Measurements from ENCODE around the gene ZHX3.
A peak's percentile ranks its signal among the peaks of the same experiment; 100 is the strongest.

Gene ZHX3

DNA sequence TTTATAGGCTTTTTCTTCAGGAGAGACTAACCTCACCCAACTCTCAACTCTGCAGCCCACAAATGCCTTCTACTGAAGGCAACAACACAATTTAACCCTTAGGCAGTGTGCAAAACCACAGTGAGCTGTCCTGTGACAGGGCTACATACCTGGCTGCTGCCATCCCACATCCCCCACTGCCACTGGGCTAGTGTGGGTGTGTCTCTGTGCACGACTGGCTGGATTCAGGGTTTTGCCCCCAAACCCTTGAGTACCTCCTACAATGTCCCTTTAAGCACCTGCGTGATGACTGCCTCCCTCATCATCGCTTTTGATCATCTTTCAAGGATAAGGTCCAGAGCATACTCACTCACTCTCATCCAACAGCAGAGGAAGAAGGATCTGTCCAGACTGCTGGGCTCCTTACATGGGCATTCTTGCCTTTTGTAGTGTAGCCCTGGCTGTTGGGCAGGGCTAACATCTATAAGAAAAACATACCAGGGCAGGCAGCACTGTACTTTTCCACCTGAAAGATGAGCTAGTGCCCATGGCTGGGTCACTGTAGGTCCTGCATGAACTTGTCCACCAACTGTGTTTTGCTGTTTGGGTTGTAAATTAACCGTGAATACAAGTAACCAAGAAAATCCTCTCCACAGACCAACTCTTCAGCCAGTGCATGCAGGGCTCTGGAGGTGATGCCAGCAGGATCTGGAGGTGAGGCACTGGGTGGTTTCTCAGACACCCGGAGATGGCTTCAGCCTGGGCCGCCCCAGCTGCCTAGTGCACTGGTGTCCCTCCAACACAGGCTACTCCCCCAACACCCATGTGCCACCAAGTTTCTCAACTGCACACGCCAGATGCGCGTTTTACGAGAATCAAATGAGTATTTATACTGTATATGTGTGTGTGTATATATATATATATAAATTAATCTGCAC is 135.0 kb downstream of the ZHX3 start:
- DNase-seq, result no peak

DNA sequence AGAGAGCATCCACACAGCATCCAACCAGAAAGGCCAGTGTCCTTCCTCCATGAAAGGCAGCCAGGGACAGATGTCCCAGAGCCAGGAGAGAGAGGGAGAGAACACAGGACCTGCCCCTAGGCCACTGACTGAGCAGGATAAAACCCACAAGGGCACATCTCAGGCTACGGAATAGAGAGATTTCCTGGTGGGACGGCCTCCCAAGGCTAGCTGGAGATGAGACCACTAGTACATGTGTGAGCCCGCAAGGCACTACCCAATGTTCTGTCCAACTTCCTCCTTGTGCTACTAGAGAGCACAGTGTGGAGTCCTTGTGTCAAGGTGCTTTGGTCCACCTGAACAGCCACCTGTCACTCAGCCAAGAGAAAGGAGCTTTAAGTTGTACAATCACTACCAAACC is 136.0 kb downstream of the ZHX3 start:
- DNase-seq, result no peak

DNA sequence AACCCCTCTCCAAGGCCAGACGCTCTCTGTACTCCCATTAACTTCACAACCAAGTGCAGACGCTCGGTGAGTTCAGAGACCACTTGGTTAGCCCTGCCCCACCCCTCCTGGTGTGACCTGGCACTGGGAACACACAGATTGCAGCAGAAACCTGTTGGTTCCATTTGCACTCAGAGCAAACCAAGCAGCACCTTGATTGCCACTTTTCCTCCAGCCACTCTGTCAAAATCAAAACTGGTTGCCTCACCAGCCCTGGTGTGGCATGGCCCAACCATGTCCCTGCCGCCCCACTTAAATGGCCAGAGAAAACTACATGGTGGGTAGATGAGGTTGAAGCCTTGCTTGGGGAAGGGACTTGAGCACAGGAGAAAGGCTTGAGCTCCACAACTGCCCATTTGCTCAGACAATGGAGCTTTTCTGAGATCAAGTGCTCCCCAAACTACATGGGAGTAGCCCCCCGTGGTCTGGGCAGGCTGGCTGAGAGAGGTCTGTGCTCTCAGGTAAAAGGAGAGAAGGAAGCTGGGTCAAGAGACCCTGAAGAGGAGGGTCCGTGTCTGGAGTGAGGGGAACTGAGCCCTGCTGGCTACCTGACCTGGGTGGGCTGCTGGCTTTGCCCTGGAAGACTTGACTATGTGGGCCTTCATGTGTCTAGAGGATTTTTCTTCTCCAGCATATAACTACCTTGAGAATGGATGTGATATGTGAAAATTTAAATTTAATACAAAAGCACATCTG is 136.8 kb downstream of the ZHX3 start:
- no peak for DNase-seq

DNA sequence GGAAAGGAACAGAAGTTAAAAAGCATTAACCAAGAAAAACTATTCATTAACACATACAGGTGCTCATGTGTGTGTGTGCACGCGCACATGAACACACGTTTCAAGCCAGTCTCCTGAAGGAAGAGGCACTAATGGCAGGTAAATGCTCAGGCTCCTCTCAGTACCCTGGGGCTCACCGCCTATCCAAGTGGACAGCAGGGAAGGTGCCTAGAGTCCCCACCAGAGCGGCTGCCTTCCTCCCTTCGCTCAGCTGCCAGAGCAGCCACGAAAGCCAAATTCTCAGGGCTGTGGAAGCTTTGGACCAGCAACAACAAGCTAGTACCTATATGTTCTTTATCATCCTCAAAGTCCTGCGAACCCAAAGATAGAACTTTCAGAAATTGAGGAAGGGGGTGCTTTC is 137.6 kb downstream of the ZHX3 start:
- no peak for DNase-seq

DNA sequence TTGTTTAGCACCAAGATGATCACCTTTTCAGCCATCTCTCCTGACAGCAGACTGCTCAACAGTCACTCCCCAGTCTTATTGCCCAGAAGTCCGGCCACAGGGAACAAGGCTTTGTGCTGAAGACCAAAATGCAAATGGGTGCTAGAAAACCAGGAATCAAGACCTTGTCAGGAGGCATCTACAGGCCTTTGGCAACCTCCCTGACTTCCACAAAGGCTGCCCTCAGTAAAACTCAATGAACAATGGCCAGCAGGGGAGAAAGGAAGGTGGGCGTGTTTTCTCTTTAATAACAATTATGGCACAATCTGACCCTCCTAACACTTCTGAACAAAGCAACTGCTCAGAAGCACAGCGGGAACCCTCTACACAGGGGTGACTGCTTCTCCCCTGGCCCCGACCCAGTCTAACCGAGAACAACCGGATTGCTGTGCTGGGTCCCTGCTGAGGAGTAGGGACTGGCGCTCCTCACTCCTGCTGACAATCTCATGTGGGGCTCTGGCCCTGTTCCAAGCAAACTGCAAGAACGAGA is 138.6 kb downstream of the ZHX3 start:
- no peak for DNase-seq

DNA sequence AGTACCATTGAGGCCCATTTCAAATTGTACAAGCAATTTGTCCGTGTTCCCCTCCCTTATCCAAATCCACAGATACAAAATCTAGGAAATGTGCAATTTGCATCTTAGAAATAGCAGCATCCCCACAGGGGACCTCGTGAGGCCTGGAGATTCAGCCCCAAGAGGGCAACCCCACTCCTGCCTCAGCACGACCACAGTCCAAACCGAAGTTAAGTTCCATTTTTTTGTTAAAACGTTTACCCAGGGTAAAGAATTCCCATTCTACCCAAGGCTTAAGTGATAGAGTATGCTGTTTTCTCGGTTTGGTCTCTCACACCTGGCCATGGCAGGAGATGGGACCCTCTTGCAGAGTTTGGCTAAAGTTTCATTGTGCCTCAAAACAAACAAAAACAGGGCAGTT is 139.0 kb downstream of the ZHX3 start:
- no peak for DNase-seq

DNA sequence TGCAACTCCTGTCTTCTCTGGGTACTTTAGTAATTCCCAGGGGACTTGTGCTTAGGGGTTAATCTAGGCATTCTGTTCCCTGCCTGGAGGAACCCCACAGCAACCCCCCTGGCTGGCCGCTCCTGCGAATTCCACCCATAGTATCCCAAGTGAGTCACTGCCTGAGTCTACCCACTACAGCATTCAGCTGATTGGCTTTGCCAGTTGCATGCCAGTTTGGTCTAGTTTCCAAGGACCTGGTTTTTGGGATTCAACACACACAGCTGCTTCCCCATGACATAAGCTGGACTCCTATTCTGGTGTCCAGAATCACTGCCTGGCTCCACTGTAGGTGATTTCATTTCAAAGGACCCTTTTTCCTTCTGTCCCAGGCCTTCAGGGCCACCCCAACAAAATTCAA is 139.9 kb downstream of the ZHX3 start:
- no peak for DNase-seq

DNA sequence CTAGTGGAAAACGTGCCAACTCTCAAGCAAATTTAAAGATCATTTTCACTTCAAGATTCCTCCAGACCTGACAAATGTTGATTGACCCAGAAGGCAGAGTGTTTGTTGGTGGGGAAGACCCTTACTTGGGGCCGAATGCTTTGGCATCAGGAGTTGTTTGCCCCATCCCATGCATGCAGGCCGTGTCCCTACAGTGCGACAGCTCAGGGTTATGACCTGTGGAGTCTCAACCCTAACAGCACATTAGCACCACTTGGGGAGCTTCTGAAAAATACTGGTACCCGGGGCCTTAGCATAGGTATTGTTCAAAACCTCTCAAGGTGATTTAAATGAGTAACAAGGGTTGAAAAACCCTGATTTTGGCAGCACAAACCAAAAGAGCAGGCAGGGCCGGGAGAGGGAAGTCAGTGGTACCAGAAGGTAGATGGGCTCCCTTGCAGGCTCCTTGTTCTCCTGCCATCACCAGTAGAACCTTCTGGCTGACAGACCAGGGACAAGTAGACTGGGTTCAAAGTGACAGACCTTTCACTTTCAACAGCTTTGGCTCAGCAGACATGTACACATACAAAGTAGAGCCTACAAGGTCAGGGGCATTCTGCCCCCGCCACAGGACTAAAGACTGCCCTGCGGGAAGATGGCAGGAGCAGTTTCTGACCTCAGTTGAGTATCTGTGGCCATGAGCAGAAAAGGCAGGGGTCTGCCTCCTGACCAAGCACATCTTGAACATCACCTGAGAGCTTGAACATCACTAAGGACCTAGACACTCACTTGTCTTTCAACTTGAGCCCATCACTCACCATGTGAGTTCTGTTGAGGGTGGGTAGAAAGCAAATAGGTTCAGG is 140.6 kb downstream of the ZHX3 start:
- DNase-seq, result no peak

DNA sequence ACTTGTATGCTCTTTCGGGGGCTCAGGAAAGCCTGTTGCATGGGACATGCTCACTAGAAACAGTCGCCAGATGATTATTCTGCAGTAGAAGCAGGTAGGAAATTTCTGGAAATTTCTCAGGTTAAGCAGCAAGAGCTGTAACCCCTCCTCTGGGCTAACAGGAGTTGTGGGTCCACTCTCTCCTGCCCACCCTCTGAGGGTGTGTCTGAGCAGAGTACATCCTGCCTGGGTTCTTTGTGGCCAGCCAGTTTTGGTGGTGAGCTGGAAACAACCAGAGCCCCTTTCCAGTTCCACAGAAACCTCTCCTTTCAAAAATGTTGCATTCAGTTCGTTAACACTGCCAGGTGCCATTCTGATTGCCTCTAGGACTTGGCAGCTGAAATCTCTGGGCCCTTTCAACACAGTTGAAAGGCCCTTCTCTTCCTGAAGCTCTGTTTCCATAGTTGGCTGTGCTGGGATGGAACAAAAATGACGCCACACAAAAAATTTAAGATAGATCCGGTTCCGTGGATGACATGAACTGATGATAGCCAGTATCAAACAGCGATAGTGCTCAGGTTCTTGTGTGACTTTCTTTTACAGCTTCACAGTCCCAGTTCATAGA is 141.7 kb downstream of the ZHX3 start:
- no peak for DNase-seq

DNA sequence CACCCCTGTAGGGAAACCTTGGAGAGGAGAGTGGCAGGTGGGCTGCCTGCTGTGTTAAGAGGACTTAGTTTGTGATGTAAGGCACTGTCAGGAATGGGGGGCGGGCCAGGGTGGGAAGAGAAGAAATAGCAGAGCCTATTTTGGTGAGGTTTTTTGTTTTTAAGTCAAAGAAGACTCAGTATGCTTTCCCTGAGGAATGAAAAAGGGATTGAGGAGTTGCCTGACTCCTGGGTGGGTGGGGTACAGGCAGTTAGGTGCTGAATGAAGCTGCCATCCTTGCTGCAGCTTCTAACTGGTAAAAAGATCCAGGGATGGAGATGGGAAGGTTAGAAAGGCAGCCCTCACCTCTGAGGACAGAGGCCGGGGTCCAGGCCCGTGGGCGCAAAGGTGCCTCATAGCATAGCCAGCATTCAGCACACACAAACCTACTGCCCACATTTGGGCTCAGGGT is 142.3 kb downstream of the ZHX3 start:
- no peak for DNase-seq

DNA sequence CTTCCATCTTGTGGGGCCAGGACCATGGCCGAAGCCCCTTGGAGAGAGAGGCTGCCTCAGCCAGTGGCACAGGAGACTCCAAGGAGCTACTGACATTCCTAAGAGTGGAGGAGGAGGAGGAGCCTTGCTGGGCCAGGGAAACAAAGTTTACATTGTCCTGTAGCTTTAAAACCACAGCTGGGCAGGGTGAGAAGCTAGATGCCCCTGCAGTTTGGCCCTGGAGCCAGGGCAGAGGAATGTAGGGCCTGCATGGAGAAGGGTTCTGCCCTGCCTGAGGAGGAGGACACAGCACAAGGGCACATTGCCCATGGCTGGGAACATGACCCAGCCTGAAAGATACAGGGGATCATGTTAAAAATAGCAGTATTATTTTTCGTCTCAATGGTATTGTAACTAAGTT is 142.7 kb downstream of the ZHX3 start:
- DNase-seq, result no peak

DNA sequence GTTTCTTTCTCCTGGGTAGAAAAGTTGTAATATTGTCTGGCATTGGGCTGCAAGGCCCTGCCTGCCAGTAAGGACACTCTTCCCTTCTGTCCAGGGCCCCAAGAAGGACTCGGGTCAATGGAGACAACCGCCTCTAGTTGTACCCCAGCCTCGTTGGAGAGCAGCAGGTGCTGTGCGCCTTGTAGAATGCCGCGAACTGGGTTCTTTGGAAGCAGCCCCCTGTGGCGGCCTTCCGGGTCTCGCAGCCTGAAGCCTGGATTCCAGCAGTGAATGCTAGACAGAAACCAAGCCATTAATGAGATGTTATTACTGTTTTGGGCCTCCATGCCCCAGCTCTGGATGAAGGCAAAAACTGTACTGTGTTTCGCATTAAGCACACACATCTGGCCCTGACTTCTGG is 143.2 kb downstream of the ZHX3 start:
- no peak for DNase-seq

DNA sequence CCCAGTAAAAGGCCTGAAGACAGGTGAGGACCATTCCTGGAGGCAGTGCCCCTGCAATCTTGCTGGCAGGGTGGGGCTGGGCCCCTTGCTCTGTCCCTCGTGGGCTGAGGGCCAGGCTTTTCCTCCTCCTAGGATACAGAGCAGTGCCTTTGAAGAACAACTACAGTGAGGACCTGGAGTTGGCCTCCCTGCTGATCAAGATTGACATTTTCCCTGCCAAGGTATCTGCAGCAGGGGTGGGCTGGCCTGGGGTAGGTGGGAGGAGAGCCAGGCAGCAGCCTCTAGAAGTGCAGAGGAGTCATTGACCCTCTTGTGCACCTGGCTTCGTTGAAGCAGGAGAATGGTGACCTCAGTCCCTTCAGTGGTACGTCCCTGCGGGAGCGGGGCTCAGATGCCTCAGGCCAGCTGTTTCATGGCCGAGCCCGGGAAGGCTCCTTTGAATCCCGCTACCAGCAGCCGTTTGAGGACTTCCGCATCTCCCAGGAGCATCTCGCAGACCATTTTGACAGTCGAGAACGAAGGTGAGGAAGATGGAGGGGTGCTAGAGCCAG is 143.7 kb downstream of the ZHX3 start:
- no peak for DNase-seq

DNA sequence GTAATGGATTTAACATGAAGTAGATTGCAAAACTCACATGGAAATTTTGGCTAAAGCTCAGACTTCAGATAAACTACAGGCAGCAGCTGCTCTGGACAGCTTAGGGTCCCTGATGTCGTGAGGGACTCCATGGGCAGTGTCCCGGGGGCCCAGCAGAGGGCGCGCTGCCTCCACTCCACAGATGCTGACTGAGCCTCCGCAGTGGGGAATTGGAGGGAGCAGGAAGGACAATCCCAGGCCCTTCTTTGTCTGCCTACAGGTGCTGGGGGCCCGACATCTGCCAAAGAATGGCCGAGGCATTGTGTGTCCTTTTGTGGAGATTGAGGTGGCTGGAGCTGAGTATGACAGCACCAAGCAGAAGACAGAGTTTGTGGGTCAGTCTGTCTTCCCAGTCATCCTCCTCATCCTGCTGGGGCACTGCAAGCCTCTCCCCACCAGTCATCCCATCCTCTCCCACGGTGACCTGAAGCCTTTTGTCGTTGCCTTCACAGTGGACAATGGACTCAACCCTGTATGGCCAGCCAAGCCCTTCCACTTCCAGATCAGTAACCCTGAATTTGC is 144.3 kb downstream of the ZHX3 start:
- DNase-seq, result peak; percentile 16 to 62 (median 48)

DNA sequence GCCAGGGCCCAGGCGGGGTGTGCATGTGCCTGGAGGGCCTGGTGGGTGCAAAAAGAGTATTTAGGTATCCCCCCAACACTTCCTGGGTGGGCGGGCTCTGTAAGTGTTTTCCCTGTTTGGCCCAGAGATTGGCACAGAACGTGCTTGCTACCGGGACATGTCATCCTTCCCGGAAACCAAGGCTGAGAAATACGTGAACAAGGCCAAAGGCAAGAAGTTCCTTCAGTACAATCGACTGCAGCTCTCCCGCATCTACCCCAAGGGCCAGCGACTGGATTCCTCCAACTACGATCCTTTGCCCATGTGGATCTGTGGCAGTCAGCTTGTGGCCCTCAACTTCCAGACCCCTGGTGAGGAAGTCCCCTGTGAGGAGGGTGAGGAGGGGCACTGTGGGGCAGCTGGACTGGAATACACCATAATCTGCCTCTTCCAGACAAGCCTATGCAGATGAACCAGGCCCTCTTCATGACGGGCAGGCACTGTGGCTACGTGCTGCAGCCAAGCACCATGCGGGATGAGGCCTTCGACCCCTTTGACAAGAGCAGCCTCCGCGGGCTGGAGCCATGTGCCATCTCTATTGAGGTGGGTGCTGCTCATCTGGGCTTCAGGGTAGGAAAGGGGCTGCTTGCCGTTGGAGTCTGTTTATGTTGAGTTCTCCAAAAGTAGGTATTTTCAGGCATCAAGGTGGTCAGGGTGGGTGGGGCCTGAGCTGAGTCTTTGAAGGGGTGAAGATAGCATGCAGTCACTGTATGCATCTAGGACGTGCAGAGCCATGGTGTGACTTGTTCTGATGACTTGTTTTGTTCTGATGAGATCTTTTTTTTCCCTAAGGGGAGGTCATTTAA is 145.0 kb downstream of the ZHX3 start:
- no peak for DNase-seq

DNA sequence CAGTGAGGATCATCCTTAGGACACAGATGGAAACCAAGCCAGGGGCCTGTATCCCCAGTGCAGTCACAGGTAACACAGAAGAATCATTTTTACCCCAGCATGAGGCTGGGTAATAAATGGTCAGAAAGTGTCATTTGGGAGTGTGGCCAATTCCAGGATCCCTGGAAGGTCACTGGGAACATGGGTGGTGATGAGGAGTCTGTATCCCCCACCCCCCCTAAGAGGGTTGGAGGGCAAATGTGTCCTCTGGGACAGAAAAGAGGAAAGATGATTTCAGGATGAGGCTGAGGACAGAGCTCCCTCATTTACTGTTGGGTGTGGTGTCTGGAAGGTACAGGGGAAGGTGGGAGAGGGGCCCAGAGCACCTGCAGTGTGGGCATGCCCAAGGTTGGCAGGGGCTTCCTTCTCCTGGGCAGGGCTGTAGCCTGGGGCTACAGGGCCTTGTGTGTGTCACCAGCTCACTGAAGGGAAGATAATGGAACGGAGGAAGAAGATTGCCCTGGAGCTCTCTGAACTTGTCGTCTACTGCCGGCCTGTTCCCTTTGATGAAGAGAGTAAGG is 145.7 kb downstream of the ZHX3 start:
- no peak for DNase-seq

DNA sequence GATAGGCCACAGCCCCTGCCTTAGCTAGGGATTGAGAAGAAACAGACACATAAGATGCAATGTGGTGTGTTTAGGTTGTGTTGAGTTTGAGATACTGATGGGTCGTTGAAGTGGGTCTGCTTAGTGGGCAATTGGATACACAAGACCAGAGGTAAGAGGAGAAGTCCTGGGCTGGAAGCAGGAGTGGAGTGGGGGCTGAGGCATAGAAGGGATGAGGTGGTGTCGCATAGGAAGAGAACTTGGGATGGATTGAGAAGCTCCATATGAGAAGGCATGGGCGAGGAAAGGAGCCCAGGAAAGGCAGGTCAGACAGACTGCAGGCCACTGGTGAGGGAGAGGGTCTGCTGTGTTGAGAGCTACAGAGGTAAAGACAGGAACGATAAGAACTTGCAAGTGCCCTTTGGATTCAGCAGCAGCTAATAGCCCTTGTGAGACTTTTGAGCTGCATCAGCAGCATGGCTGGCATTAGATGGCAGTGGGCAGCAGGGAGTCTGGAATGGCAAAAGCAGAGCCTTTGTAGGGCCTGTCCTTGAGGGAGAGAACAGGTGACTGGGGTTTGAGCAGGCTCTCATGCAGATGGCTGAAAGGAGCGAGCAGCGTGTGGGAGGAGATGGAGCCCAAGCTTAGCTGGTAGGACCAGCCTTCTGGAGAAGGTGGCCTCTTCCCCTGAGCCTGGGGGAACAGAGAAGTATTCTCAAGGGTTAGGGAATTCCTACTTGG is 147.0 kb downstream of the ZHX3 start:
- DNase-seq, result no peak

DNA sequence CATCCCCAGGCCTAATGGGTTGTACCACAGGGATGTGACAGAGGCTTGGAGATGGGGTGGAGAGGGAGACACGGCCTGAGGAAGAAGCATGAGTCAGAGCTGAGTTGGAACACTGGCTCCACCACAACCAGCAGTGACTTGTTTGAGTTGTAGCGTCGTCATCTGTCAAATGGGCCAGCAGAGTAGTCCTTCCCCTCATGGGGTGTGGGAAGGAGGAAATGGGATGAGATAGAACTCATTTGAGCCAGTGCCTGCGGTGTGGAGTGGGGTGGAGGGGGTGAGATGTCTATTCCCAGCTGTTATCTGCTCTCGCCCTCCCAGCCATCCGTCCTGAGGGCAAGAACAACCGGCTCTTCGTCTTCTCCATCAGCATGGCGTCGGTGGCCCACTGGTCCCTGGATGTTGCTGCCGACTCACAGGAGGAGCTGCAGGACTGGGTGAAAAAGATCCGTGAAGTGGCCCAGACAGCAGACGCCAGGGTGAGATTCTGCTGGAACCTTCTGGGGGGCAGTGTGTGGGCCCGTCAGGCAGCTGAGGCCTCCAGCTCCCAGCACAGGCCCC is 147.7 kb downstream of the ZHX3 start:
- no peak for DNase-seq

DNA sequence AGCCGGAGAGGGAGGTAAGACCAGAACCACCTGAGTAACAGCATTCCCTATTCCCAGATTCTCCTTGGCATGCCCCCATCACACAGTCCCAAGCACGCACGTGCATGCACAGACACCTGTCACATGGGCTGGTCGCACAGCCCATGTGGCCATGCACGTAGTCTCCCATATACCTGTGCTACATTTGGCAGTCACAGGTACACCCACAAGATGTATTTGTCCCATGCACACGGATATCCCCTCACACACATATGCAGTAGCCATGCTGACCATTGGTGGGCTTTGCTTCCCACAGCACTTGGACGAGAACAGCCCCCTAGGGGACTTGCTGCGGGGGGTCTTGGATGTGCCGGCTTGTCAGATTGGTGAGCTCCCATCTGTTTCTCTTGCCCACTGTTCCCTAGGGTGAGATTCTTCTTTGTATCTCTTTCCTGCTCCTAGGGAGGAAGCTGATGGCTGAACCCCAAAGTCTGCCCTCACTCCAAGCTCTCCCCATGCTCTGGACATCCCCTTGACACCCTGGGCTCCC is 148.3 kb downstream of the ZHX3 start:
- DNase-seq, result no peak

Data from activated naive CD4-positive, alpha-beta T cell (primary cell).